ENCODE data around the gene RSF1.
"Not testable (repeated sequence)": the region's sequence is repeated elsewhere in the genome, so short reads cannot be mapped to it uniquely, and the experiment has no call there.

The RSF1 gene, protein sequence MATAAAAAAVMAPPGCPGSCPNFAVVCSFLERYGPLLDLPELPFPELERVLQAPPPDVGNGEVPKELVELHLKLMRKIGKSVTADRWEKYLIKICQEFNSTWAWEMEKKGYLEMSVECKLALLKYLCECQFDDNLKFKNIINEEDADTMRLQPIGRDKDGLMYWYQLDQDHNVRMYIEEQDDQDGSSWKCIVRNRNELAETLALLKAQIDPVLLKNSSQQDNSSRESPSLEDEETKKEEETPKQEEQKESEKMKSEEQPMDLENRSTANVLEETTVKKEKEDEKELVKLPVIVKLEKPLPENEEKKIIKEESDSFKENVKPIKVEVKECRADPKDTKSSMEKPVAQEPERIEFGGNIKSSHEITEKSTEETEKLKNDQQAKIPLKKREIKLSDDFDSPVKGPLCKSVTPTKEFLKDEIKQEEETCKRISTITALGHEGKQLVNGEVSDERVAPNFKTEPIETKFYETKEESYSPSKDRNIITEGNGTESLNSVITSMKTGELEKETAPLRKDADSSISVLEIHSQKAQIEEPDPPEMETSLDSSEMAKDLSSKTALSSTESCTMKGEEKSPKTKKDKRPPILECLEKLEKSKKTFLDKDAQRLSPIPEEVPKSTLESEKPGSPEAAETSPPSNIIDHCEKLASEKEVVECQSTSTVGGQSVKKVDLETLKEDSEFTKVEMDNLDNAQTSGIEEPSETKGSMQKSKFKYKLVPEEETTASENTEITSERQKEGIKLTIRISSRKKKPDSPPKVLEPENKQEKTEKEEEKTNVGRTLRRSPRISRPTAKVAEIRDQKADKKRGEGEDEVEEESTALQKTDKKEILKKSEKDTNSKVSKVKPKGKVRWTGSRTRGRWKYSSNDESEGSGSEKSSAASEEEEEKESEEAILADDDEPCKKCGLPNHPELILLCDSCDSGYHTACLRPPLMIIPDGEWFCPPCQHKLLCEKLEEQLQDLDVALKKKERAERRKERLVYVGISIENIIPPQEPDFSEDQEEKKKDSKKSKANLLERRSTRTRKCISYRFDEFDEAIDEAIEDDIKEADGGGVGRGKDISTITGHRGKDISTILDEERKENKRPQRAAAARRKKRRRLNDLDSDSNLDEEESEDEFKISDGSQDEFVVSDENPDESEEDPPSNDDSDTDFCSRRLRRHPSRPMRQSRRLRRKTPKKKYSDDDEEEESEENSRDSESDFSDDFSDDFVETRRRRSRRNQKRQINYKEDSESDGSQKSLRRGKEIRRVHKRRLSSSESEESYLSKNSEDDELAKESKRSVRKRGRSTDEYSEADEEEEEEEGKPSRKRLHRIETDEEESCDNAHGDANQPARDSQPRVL (N-terminal part only)

DNA sequence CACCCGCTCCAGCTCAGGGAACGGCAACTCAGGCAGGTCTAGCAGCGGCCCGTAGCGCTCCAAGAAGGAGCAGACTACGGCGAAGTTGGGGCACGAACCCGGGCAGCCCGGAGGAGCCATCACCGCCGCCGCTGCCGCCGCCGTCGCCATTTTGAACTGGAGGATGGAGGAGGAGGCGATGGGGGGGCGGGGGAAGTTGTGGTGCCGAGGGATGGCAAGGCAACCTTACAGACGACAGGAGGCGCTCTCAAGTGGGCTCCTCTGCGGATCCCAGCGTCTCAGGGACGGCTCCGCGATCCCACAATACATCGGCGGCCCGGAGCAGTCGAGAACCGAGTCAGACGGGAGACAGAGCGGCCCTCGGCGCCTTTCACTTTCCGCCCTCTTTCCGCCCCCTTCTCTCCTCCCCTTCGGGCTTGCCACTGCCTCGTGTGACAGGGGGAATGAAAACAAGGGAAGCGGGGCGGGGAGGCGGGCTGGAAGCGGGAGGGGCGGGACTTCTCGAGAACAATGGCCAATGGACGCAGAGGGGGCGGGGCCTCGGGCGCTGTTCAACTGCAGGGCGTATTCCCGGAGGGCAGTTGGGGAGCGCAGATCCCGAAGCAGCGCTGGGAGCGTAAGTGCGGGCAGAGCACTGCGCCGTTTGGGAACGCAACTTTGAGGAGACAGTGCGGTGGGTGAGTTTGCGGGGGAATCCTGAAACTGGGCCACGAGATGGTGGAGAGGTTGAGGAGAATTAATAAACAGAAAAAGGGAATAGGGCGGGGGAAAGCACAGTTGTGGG is at the start of gene RSF1, which contains the start of gene AAMDC:
RSF1 (minus strand) TSS at position 158 of the 784 bp plus-strand sequence; CDS start at position 150, 8 bp downstream.
AAMDC (plus strand) TSS at position 580 of the 784 bp plus-strand sequence. CDS start 21,353 bp downstream, outside the sequence.
- peak; percentile 99 for DNase-seq

DNA sequence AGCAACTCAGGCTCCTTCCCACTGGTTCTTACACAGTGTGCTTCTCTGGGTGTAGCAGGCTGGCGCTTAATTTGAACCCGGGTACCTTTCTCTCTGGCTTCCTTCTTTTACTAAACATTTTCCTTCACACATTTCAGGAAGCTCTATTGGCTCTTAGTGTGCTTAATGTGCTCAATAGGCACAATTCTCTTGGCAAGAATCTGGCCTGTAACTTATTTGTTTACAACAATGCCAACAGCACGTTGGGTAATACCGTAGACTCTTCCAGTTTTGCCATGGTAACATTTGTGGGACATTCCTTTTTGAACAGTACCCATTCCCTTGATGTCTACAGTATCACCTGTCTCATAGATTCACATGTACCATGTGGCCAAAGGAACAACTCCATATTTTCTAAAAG is 48.2 kb upstream of the RSF1 start:
- no peak for DNase-seq

DNA sequence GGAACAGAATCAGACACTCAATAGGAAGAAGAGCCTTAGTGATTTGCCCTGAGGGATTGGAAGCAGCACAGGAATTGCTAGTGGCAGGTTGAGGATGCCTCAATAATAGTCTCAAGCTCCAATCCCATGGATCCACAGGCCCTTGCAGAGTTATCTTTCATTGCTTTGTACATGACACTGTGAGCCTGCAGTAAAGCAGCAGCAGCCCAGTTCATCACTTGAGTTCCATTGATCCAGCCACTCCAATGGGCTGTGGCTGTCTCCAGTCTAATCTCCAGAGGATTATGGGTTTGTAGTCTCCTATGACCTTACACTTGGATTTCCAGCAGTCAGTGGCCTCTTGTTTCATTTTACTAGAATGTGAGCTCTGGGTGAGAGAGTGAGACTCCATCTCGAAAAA is 45.8 kb upstream of the RSF1 start:
- DNase-seq, result no peak

DNA sequence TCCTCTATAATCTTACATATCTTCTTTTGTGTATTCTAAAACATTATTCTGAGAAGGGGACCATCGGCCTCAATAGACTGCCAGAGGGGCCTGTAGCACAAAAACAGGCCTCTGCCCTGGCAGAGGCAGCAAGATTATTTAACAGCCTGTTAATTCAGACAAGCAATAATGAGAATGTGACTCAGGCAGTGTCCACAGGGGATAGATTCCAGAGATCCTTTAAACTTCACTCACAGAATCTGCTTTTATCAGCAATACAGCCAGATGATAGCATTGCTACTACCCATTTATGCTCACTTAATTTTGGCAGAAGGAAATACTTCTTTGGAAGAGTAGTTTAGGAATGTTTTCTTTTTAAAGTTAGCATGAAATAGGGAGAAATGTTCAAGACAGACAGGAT is 45.3 kb upstream of the RSF1 start:
- DNase-seq, result no peak

DNA sequence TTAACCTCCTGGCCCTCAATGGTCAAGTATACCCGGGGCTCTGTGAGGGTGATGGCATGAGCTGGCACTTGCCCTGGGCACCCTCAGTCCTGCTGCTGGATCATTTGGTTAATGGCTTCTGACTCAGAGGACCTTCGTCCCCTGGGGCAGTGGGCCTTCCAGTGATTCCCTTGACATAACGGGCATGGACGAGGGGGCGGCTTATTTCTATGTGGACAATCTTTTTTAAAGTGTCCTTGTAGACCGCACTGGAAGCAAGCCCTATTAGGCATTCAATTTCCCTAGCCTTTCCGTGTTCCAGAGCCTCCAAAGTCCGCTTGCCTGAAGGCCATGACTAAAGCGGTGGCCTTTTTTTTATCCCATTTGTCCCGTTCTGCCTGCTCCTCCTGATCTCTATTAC is 40.9 kb upstream of the RSF1 start:
- DNase-seq, result not testable (repeated sequence)

DNA sequence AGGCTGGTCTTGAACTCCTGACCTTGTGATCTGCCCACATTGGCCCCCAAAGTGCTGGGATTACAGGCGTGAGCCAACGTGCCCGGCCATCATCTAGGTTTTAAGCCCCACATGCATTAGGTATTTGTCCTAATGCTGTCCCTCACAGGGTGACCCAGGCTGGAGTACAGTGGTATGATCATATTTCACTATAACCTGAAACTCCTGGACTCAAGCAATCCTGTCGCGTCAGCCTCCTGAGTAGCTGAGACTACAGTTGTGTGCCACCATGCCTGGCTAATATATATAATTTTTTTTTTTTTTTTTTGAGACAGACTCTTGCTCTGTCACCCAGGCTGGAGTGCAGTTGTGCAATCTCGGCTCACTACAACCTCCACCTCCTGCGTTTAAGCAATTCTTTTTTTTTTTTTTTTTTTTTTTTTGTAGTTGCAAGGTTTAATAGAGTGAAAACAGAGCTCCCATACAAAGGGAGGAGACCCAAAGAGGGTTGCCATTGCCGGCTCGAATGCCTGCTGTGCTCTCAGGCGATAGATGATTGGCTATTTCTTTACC is 37.5 kb upstream of the RSF1 start:
- DNase-seq, result not testable (repeated sequence)

DNA sequence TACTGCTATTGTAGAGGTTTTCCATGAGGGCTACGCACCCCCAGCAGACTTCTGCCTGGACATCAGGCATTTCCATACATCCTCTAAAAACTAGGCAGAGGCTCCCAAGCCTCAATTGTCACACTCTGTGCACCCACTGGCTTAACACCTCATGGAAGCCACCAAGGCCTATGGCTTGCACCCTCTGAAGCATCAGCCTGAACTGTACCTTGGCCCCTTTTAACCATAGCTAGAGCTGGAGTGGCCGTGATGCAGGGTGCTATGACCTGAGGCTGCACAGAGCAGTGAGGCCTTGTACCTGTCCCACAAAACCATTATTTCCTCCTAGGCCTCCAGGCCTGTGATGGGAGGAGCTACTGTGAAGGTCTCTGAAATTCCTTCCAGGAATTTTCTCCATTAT is 34.3 kb upstream of the RSF1 start:
- DNase-seq, result no peak

DNA sequence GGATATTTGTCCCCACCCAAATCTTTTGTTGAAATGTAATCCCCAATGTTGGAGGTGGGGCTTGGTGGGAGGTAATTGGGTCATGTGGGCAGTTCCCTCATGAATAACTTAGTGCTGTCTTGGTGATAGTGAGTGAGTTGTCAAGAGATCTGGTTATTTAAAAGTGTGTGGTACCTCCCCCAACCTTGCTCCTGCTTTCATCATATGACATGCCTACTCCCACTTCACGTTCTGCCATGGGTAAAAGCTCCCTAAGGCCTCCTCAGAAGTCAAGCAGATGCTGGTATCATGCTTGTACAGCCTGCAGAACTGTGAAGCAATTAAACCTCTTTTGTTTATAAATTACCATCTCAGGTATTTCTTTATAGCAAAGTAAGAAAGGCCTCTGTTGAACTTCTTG is 31.0 kb upstream of the RSF1 start:
- no peak for DNase-seq

DNA sequence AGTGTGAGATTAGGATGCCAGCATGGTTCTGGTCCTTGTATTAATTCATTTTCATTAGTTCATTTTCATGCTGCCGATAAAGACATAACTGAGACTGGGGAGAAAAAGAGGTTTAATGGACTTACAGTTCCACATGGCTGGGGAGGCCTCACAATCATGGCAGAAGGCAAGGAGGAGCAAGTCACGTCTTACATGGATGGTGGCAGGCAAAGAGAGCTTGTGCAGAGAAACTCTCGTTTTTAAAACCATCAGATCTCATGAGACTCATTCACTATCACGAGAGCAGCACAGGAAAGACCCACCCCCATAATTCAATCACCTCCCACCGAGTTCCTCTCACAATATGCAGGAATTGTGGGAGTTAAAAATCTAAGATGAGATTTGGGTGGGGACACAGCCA is 23.2 kb upstream of the RSF1 start:
- DNase-seq, result not testable (repeated sequence)

DNA sequence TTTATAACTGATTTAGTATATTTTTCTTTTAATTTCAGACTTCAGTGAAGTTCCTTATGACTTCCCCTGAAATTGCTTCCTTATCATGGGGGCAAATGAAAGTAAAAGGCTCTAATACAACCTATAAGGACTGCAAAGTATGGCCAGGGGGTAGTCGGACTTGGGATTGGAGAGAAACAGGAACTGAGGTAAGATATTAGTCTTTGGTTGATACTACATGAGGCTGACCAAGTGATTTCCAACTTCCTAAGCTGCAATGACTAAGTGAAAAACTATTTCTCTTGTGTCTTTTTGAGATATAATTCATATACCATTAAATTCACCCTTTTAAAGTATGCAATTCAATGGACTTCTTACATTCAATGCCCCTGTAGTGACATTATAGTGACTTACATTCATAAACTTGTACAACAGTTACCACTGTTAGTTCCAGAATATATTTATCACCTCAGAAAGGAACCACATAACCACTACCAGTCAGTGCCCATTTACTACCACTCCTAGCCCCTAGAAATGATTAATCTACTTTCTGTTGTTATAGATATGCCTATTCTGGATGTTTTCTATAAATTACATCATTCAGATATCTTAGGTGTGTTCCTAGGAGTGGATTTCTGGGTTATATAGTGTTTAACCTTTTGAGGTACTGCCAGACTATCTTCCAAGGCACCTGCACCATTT is 22.1 kb upstream of the RSF1 start:
- no peak for DNase-seq

DNA sequence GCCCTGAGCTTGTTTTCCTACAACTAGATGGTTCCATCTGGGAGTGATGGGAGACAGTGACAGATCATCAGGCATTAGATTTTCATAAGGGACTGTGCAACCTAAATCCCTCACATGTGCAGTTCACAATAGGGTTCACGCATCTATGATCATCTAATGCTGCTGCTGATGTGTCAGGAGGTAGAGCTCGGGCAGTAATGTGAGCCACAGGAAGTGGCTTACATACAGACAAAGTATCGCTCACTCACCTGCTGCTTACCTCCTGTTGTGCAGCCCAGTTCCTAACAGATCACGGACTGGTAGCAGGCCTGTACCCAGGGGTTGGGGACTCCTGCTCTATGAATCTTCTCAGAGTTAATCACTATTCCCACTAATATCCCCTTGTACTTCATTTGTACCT is 12.8 kb upstream of the RSF1 start:
- no peak for DNase-seq

DNA sequence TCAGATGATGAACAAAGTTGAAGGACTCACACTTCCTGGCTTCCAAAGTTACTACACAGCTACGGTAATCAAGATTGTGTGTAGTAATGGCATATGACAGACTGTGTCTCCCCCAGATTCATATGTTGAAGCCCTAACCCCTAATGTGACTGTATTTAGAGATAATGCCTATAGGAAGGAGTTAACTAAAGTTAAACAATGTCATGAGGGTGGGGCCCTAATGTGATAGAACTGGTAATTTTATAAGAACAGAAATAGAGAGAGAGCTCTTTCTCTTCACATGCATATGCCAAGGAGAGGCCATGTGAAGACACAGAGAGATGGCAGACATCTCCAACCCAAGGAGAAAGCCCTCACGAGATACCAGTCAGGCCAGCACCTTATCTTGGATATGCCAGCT is 8.4 kb upstream of the RSF1 start:
- DNase-seq, result no peak

DNA sequence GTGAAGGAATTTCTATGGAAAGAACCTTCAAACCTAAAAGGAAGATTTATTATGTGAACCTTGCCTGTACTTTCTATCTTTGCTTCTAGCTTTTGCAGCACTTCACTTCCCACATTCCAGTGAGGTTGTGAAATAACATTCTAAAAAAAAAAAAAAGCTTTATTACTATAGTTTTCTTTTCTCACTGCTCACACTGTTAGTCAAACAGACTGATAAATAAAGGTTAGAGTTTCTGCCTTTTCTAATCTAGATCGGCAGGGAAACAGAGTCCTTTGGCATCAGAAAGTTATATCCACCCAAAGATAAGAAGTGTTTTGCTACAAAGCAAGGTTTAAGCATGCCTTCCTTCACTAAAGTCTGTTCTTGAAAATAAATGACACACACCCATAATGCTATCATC is 3.3 kb upstream of the RSF1 start:
- DNase-seq, result no peak

DNA sequence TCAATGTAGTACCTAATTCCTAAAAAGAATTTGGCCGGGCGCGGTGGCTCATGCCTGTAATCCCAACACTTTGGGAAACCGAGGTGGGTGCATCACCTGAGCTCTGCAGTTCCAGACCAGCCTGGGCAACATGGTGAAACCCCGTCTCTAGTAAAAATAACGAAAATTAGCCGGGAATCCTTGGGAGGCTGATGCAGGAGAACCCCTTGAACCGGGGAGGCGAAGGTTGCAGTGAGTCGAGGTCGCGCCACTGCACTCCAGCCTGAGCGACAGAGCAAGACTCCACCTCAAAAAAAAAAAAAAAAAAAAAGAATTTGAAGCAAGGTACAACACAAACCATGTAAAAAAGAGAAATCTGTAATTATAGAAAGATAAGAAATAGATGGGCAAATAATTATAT is 1.6 kb upstream of the RSF1 start:
- DNase-seq, result not testable (repeated sequence)

DNA sequence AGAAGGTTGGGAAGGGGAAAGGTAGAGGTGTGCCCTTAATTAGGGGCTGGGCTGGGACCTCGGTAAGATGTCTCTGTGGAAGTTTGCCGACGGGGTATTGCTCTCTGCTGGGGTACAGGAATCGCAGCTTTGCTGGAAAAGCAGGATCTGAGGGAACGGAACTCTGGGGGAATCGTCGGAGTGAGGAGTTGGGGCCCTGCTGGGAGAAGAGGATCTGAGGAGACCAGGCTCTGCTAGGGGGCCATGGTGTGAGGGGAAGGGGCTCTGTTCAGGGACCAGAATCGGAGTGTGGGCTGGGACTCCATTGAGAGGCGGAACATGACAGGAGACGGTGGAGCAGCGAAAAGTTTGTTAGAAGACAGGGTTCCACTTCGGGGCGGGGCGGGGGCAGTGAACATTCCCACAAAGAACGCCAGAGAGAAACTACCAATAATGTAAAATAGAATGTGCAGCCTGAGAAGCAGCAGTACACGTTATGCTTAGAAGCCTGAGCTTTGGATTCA is 878 bp upstream of the RSF1 start:
- DNase-seq, result no peak

DNA sequence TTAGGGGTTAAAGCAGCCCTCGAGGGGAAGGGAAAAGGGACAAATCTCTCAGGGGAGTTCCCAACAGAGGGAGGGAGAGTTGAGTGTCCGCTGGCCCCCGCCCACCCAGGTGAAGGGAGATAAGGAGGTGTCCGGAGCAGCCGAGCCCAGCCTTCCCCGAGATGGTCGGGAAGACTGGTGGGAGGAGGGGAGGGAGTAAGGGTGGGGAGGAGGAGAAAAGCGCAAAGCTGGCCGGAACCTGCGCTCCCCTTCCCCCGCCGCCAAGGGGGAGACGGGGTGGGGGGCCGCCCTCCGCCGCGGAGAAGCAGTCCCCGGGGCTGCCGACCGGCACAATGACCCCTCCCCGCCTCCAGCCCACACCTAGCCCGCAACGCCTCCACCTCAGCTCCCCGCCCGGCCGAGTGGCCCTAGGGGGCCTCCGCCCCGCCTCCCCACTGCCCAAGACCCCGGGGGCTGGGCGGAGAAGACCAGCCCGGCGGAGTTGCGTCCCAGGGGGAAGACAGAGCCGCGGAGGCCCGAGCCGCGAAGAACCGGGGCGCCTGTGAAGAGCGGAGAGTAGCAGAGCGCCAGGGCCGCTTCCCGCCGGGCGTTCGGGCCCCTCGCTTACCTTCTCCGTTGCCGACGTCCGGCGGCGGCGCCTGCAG is 479 bp downstream of the RSF1 start:
- peak; percentile 46 for DNase-seq

DNA sequence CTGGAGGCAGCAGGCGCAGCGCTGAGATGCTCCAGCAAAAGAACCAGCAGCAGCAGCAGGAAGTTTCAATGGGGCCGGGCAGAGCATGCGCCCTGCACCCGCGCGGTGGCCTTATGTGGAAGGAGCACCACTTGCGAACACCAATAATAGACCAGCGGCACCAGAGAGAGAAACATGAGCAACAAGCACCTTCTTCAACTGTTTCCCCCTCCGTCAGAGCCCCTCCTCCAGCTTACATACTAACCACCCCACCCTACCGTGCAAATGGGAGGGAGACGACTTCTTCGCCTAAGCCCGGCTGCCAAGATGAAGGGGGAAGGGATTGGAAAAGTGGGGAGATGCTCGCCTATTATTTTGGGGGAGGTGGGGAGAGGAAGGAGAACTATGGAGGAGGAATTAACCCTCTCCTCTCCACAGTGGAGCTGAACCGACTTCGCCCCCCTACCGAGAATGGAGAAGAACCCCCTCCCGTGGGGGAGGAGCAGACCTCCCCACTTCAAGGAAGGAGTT is 1.1 kb downstream of the RSF1 start:
- peak; percentile 67 for DNase-seq

DNA sequence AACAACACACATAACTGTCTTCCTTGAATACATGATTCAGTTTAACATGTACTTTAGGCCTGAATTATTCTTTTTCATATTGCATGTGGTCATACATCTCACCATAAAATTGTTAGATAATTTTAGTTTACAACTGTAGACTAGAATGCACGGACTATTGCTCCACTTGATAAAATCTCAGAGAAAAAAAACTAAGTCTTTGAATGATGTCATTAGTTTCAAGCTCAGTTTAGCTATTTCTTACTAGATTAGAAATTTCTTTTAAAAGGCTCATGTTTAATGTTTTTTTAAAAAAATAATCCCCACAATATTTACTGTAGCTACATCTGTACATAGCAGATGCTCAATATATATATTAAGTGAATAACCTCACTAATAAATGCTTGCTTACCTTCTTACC is 5.1 kb downstream of the RSF1 start:
- no peak for DNase-seq

DNA sequence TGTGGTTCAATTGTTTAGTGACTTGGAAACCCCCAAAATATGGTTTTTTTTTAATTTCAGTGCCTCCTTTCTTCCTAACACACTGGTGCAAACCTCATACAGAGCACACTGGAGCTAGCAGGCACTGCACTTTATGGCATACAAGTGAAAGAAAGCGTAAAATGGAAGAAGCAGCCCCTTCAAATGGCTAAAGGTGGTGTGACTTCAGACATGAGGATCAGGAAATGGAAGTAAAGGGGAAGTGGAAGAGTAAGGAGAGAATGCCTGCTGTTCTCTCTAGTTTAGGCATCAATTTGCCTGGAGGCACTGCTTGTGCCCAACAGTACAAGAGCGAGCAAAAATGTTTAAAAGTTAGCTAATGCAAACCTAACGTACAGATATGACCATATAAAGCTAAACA is 5.7 kb downstream of the RSF1 start:
- no peak for DNase-seq

DNA sequence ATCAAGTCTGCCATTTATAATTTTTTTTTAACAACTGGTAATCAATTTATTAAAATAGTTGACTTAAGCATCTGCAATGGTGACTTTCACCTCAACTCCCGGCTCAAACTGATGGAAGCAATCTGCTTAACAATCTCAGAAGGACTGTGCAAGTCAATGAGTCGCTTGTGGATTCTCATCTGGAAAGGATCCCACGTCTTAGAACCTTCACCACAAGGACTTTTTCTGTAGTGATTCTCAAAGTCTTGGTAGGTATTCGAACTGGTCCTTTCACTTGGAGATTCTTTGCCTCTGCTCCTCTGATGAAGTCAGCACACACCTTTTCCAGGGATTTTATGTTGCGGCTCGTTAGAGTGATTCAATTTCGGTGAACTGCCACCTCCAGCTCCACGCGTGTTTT is 7.3 kb downstream of the RSF1 start:
- DNase-seq, result no peak

Measured in NCI-H1092 (cell line).